NCI-H2107 treated with DMSO at 0.1 percent for 48 hours (cell line): ENCODE measurements around the gene COX6B2.
"Not testable (repeated sequence)": the region's sequence is repeated elsewhere in the genome, so short reads cannot be mapped to it uniquely, and the experiment has no call there.

ENCODE experiments used
- DNase-seq: peaks from one replicate; lab custom pipeline; 2025; ENCODE audit not compliant: unreplicated experiment; lab: John Stamatoyannopoulos, UW

Gene COX6B2

GRCh38 chr19:55354698-55355212 lies at the start of gene COX6B2:
TSS of gene COX6B2 (minus strand) at chr19:55354719. CDS start at chr19:55354521, 198 bp downstream.
- DNase-seq = no peak

- no peak for DNase-seq
Observed at GRCh38 chr19:55402509-55402908, 48.0 kb upstream of the COX6B2 start.

- not testable (repeated sequence) for DNase-seq
Observed at GRCh38 chr19:55401390-55401789, 46.9 kb upstream of the COX6B2 start.

- DNase-seq = no peak
Observed at GRCh38 chr19:55400281-55401087, 46.0 kb upstream of the COX6B2 start.

- no peak for DNase-seq
Observed at GRCh38 chr19:55398200-55398925, 43.8 kb upstream of the COX6B2 start.

- DNase-seq = no peak
Observed at GRCh38 chr19:55392820-55393761, 38.6 kb upstream of the COX6B2 start.

GRCh38 chr19:55391702-55392615 lies 37.4 kb upstream of the COX6B2 start:
- no peak for DNase-seq

- DNase-seq = no peak
Observed at GRCh38 chr19:55391191-55391670, 36.7 kb upstream of the COX6B2 start.

- no peak for DNase-seq
Observed at GRCh38 chr19:55390461-55390880, 36.0 kb upstream of the COX6B2 start.

- no peak for DNase-seq
Observed at GRCh38 chr19:55389386-55390317, 35.1 kb upstream of the COX6B2 start.

GRCh38 chr19:55387736-55388497 lies 33.4 kb upstream of the COX6B2 start:
- no peak for DNase-seq

- DNase-seq = no peak
Observed at GRCh38 chr19:55386493-55386971, 32.0 kb upstream of the COX6B2 start.

GRCh38 chr19:55385724-55386492 lies 31.4 kb upstream of the COX6B2 start, which contains the start of gene RPL28:
TSS of gene RPL28 (plus strand) at chr19:55385932. CDS start at chr19:55386358, 426 bp downstream.
- peak; percentile 96 for DNase-seq

- DNase-seq = peak; percentile 96
Observed at GRCh38 chr19:55384920-55385723, 30.6 kb upstream of the COX6B2 start.

- no peak for DNase-seq
Observed at GRCh38 chr19:55384131-55384919, 29.8 kb upstream of the COX6B2 start, which contains the start of gene TMEM238. TSS of gene TMEM238 (minus strand) at chr19:55384292. CDS start at chr19:55384259, 33 bp downstream.
